Measurements from ENCODE around the gene JAKMIP1.

DNA sequence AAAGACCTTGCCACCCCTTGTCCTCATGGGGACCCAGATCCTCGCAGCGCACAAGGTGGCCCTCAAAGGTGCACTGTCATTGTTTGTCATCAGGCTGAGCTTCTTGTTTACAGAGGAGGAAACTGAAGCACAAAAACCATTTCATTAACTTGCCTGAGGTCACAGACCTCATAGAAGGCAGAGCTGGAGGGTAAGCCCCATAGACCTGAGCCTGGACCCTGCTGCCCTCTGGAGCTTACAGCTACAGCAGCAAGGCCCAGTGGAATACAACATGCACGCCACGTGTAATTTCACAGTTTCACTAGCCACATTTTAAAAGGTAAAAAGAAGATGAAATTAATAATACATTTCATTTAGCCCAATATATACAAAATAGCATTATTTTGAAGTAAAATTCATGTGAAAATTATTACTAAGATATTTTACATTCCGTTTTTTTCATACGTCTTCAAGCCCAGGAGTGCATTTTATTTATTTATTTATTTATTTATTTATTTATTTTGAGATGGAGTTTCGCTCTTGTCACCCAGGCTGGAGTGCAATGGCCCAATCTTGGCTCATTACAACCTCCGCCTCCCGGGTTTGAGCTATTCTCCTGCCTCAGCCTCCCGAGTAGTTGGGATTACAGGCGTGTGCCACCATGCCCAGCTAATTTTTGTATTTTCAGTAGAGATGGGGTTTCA is 8.8 kb downstream of the JAKMIP1 start:
- TF ChIP-seq, protein P1, sequence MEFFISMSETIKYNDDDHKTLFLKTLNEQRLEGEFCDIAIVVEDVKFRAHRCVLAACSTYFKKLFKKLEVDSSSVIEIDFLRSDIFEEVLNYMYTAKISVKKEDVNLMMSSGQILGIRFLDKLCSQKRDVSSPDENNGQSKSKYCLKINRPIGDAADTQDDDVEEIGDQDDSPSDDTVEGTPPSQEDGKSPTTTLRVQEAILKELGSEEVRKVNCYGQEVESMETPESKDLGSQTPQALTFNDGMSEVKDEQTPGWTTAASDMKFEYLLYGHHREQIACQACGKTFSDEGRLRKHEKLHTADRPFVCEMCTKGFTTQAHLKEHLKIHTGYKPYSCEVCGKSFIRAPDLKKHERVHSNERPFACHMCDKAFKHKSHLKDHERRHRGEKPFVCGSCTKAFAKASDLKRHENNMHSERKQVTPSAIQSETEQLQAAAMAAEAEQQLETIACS (CRISPR knock-in tag; IDR thresholded peaks at IDR 0.05) = no peak
- TF ChIP-seq NFYB (CRISPR knock-in tag; IDR thresholded peaks at IDR 0.05) (no peak), FOXA3 (CRISPR knock-in tag; IDR thresholded peaks at IDR 0.05) (0 out of 2 replicates have a peak, but pooled peaks have one; percentile 9), ZNF121 (CRISPR knock-in tag; IDR thresholded peaks at IDR 0.05) (no peak), MAZ (IDR thresholded peaks at IDR 0.05; ENCODE audit: borderline replicate concordance, low read depth, low read length) (no peak), MAZ (CRISPR knock-in tag; IDR thresholded peaks at IDR 0.05; ENCODE audit: low read depth) (no peak)
- TF ChIP-seq, protein P2, sequence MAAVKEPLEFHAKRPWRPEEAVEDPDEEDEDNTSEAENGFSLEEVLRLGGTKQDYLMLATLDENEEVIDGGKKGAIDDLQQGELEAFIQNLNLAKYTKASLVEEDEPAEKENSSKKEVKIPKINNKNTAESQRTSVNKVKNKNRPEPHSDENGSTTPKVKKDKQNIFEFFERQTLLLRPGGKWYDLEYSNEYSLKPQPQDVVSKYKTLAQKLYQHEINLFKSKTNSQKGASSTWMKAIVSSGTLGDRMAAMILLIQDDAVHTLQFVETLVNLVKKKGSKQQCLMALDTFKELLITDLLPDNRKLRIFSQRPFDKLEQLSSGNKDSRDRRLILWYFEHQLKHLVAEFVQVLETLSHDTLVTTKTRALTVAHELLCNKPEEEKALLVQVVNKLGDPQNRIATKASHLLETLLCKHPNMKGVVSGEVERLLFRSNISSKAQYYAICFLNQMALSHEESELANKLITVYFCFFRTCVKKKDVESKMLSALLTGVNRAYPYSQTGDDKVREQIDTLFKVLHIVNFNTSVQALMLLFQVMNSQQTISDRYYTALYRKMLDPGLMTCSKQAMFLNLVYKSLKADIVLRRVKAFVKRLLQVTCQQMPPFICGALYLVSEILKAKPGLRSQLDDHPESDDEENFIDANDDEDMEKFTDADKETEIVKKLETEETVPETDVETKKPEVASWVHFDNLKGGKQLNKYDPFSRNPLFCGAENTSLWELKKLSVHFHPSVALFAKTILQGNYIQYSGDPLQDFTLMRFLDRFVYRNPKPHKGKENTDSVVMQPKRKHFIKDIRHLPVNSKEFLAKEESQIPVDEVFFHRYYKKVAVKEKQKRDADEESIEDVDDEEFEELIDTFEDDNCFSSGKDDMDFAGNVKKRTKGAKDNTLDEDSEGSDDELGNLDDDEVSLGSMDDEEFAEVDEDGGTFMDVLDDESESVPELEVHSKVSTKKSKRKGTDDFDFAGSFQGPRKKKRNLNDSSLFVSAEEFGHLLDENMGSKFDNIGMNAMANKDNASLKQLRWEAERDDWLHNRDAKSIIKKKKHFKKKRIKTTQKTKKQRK (IDR thresholded peaks at IDR 0.05; ENCODE audit: low read length) = no peak
